ENCODE data around the gene KLC1. TPM values are rescaled to one million over a fixed set of nuclear protein-coding genes. Genes with fewer than 3 reads are reported as not detected.
A peak's percentile ranks its signal among the peaks of the same experiment; 100 is the strongest.

KLC1 gene
- total RNA-seq, 6 experiments from 2014 or later, result 179 to 204 (median 189) TPM

DNA sequence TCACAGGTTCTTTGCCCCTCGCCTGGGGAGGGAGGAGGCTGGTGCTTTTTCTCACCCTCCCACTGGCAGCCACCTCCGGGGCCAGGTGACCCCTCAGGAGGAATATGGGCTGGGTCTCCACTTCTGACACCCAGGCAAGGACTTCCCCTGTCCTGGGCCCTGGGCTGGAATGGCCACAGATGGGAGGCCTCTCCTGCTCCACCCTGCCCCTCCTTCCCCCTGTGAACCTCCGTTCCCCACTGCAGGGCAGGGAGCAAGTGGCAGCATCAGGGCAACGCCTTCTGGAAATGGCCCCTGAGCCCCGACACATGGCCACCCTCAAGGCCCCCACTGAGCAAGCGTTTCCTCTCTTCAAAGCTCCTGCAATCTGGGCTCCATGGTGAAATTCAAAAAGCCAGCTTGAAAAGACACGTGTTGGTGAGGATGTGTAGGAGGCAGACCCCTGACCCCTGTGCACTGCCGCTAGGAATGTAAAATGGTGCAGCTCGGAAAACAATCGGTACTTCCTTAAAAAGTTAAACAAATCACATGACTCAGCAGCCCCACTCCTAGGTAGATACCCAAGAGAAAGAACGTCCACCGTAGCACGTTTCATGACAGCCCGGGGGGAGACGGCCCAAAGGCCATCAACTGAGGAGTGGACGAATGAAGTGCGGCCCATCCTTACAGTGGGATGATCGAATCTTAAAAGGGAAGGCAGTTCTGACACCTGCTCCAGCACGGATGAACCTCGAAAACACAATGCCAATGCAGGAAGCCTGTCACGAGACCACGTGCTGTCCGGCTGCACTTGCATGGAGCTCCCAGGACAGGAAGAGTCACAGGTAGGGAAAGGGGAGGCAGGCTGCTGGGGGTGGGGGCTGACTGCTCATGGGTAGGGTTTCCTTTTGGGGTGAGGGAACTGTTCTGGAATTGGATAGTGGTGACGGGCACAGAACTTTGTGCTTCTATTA lies 74.7 kb downstream of the KLC1 start:
- peak overlapping the region; percentile 34; the same call in 1 of the 2 replicates for H3K4me3 Mint-ChIP-seq
- H3K4me1 Mint-ChIP-seq (ENCODE audit: low read depth), result no peaks in the 10 kb centered on the region
- TF ChIP-seq, protein P1, sequence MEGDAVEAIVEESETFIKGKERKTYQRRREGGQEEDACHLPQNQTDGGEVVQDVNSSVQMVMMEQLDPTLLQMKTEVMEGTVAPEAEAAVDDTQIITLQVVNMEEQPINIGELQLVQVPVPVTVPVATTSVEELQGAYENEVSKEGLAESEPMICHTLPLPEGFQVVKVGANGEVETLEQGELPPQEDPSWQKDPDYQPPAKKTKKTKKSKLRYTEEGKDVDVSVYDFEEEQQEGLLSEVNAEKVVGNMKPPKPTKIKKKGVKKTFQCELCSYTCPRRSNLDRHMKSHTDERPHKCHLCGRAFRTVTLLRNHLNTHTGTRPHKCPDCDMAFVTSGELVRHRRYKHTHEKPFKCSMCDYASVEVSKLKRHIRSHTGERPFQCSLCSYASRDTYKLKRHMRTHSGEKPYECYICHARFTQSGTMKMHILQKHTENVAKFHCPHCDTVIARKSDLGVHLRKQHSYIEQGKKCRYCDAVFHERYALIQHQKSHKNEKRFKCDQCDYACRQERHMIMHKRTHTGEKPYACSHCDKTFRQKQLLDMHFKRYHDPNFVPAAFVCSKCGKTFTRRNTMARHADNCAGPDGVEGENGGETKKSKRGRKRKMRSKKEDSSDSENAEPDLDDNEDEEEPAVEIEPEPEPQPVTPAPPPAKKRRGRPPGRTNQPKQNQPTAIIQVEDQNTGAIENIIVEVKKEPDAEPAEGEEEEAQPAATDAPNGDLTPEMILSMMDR (IDR thresholded peaks at IDR 0.05), result no peak
- no peak for DNase-seq
- peaks cover 33% of the 10 kb centered on the region for H3K27me3 Mint-ChIP-seq (ENCODE audit: insufficient read depth)
- peak overlapping the region; percentile 64 for H3K27ac Mint-ChIP-seq
- H3K9me3 Mint-ChIP-seq, result peaks cover 14% of the 10 kb centered on the region
- H3K36me3 Mint-ChIP-seq (ENCODE audit: low read depth), result peaks cover 22% of the 10 kb centered on the region

DNA sequence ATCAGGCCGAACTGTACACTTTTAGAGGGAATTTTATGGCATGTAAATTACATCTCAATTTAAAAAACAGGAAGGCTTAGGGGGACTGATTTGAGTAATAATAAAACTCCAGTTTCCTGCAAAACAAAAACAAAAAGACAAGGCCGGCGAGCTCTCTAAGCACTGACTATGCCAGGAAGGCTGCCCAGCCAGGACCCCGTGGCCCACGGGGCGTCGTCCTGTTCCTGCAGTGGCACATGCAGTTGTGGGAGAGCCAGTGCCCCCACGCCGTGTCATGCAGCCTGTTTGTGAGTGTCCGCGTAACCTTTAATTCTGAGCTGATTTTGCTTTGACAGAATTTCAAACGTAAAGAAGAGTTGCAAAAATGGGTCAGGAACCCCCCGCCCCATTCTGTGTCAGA lies 75.7 kb downstream of the KLC1 start:
- TF ChIP-seq, protein P1 (IDR thresholded peaks at IDR 0.05), result no peak
- H3K4me1 Mint-ChIP-seq (ENCODE audit: low read depth), result no peaks in the 10 kb centered on the region; the same call in 1 of the 2 replicates
- H3K27me3 Mint-ChIP-seq (ENCODE audit: insufficient read depth), result peaks cover 32% of the 10 kb centered on the region
- H3K27ac Mint-ChIP-seq, result peak overlapping the region; percentile 49; the same call in 1 of the 2 replicates
- no peak for DNase-seq
- H3K36me3 Mint-ChIP-seq (ENCODE audit: low read depth), result peaks cover 30% of the 10 kb centered on the region
- peaks cover 17% of the 10 kb centered on the region for H3K9me3 Mint-ChIP-seq
- H3K4me3 Mint-ChIP-seq, result peak overlapping the region; percentile 31; the same call in 1 of the 2 replicates

DNA sequence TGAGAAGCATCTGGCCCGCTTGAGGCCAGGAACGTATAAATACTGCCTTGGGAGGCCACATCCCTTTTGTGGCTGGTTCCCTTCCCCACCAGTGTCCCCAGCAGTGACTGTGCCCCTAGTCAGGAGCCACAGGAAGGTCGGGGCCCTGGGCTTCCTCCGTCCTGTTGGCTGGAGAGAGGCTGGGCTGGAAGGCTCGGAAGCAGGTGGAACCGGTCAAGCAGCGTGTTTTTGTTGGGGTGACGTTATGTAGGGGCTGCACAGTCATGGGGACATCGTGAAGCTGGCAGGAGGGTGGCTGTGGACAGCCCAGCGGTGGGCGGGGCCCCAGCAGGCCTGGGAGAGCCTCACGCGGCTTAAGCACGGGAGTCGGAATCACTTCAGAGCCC lies 76.1 kb downstream of the KLC1 start:
- Mint-ChIP-seq H3K27ac (peak overlapping the region; percentile 49), H3K36me3 (ENCODE audit: low read depth) (peaks cover 30% of the 10 kb centered on the region), H3K9me3 (peaks cover 17% of the 10 kb centered on the region), H3K27me3 (ENCODE audit: insufficient read depth) (peaks cover 32% of the 10 kb centered on the region), H3K4me3 (peak overlapping the region; percentile 31; the same call in 1 of the 2 replicates), H3K4me1 (ENCODE audit: low read depth) (no peaks in the 10 kb centered on the region; the same call in 1 of the 2 replicates)
- TF ChIP-seq, protein P1 (IDR thresholded peaks at IDR 0.05), result no peak
- DNase-seq, result no peak

DNA sequence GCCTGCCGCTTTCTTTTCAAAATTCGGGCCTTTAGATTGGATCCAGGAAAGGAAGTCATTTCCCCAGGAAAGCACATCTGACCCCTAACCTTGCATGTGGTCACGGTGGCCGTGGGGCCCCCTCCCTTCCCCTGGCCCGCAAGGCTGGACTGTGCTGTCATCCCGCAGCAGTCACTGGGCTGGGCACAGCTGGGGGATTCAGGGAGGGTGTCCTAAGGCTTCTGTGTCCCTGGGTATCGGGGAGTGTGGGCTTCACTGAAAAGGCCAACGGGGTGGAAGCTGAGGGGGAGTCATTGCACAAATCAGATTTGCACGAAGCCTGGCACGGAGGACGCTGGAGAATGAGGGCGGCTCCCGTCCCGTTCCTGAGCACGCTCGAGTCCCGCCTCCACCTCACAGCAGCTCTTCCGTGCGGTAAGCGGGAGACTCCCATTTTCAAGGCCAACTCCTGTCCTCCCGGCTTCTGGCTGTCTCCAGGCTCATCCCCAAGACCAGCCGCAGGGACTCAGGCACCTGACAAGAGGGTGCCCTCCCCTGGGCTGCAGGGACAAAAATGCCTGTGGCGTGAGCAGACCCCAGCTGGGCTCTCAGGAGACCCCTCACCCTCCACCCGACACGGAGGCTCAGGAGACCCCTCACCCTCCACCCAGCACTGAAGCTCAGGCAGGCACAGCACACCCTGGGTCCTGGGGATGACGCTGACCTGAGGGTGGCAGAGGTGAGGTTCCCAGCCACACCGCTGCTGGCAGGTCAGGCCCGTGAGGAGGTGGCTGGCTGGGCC lies 76.7 kb downstream of the KLC1 start:
- peaks cover 30% of the 10 kb centered on the region for H3K36me3 Mint-ChIP-seq (ENCODE audit: low read depth)
- H3K27me3 Mint-ChIP-seq (ENCODE audit: insufficient read depth), result peaks cover 32% of the 10 kb centered on the region
- H3K9me3 Mint-ChIP-seq, result peaks cover 17% of the 10 kb centered on the region
- TF ChIP-seq, protein P1 (IDR thresholded peaks at IDR 0.05), result no peak
- H3K27ac Mint-ChIP-seq, result no peak overlapping the region
- DNase-seq, result no peak
- H3K4me1 Mint-ChIP-seq (ENCODE audit: low read depth), result no peaks in the 10 kb centered on the region; the same call in 1 of the 2 replicates
- H3K4me3 Mint-ChIP-seq, result no peak overlapping the region

DNA sequence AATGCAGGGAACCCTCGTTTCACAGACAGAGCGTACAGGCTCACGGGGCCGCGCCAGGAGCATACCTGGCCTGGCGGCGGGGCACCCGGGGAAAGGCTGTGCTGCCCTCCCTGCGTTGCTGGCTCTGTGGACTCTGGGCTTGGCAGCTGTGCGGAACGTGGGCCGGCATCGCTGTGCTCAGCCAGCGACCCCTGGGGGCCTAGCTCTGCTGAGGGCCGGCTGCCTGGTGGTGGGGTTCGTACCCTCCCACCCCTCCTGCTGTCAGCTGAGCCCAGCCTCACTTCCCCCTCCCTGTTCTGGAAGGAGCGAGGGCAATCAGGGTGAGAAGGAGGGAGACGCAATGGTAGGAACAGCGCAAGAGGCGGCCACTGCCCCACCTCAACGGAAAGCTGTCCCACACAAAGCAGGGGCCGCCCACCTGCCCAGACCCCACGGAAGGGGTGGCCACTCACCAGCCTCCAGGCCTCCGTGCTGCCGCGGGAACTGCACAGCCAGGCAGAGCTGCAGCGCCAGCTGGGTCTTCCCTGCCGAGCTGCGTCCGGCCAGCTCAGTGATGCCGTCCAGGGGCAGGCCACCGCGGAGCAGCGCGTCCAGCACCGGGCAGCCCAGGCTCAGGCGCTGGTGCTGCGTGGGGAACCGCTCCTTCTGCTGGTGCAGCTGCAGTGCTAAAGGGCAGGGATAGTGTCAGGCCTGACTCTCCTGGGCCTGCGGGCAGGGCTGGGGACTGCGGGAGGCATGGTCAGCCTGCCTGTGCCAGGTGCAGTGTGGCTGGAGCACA lies 77.7 kb downstream of the KLC1 start:
- Mint-ChIP-seq H3K9me3 (peaks cover 17% of the 10 kb centered on the region), H3K27me3 (ENCODE audit: insufficient read depth) (peaks cover 30% of the 10 kb centered on the region), H3K4me1 (ENCODE audit: low read depth) (no peaks in the 10 kb centered on the region; the same call in 1 of the 2 replicates), H3K36me3 (ENCODE audit: low read depth) (peaks cover 30% of the 10 kb centered on the region), H3K4me3 (no peak overlapping the region), H3K27ac (no peak overlapping the region)
- TF ChIP-seq, protein P1 (IDR thresholded peaks at IDR 0.05), result no peak
- DNase-seq, result no peak

All from HFFc6 (cell line).